Measurements from ENCODE around the gene KDM4C. TPM values are rescaled to one million over a fixed set of nuclear protein-coding genes. Genes with fewer than 3 reads are reported as not detected.
A peak's percentile ranks its signal among the peaks of the same experiment; 100 is the strongest.
"Not testable (repeated sequence)": the region's sequence is repeated elsewhere in the genome, so short reads cannot be mapped to it uniquely, and the experiment has no call there.

Gene KDM4C
- polyA plus RNA-seq, 3 donors: 16.4 to 17.5 (median 16.7) TPM

GRCh38 chr9:7009065-7009464, 251.3 kb downstream of the KDM4C start:
- DNase-seq (ENCODE audit: low read depth in 3 of 3, low spot score in 2 of 3): no peak

GRCh38 chr9:7011395-7012067, 253.8 kb downstream of the KDM4C start:
- no peak for DNase-seq (ENCODE audit: low read depth in 3 of 3, low spot score in 2 of 3)

GRCh38 chr9:7027996-7028395, 270.2 kb downstream of the KDM4C start:
- DNase-seq (ENCODE audit: low read depth in 3 of 3, low spot score in 2 of 3): no peak

GRCh38 chr9:7028591-7028990, 270.8 kb downstream of the KDM4C start:
- DNase-seq (ENCODE audit: low read depth in 3 of 3, low spot score in 2 of 3): no peak

- DNase-seq (ENCODE audit: low read depth in 3 of 3, low spot score in 2 of 3): not testable (repeated sequence)
These were observed 273.2 kb downstream of the KDM4C start for GRCh38 chr9:7030943-7031342.

- DNase-seq (ENCODE audit: low read depth in 3 of 3, low spot score in 2 of 3): peak in 1 of 3 donors; percentile 26
These were observed 275.6 kb downstream of the KDM4C start for GRCh38 chr9:7033076-7034045.

- DNase-seq (ENCODE audit: low read depth in 3 of 3, low spot score in 2 of 3): no peak
These were observed 279.4 kb downstream of the KDM4C start for GRCh38 chr9:7037176-7037575.

- no peak for DNase-seq (ENCODE audit: low read depth in 3 of 3, low spot score in 2 of 3)
These were observed 284.4 kb downstream of the KDM4C start for GRCh38 chr9:7042124-7042523.

- DNase-seq (ENCODE audit: low read depth in 3 of 3, low spot score in 2 of 3): no peak
These were observed 287.6 kb downstream of the KDM4C start for GRCh38 chr9:7045361-7045760.

- DNase-seq (ENCODE audit: low read depth in 3 of 3, low spot score in 2 of 3): no peak
These were observed 293.9 kb downstream of the KDM4C start for GRCh38 chr9:7051711-7052110.

- no peak for DNase-seq (ENCODE audit: low read depth in 3 of 3, low spot score in 2 of 3)
These were observed 296.1 kb downstream of the KDM4C start for GRCh38 chr9:7053903-7054302.

GRCh38 chr9:7055171-7055903, 297.6 kb downstream of the KDM4C start:
- no peak for DNase-seq (ENCODE audit: low read depth in 3 of 3, low spot score in 2 of 3)

GRCh38 chr9:7056254-7056653, 298.5 kb downstream of the KDM4C start:
- no peak for DNase-seq (ENCODE audit: low read depth in 3 of 3, low spot score in 2 of 3)

- no peak for DNase-seq (ENCODE audit: low read depth in 3 of 3, low spot score in 2 of 3)
These were observed 300.7 kb downstream of the KDM4C start for GRCh38 chr9:7058473-7058872.

GRCh38 chr9:7067169-7067568, 309.4 kb downstream of the KDM4C start:
- no peak for DNase-seq (ENCODE audit: low read depth in 3 of 3, low spot score in 2 of 3)

- DNase-seq (ENCODE audit: low read depth in 3 of 3, low spot score in 2 of 3): no peak
These were observed 314.1 kb downstream of the KDM4C start for GRCh38 chr9:7071916-7072315.

GRCh38 chr9:7073706-7074105, 315.9 kb downstream of the KDM4C start:
- DNase-seq (ENCODE audit: low read depth in 3 of 3, low spot score in 2 of 3): no peak

GRCh38 chr9:7075154-7075553, 317.4 kb downstream of the KDM4C start:
- no peak for DNase-seq (ENCODE audit: low read depth in 3 of 3, low spot score in 2 of 3)

- DNase-seq (ENCODE audit: low read depth in 3 of 3, low spot score in 2 of 3): no peak
These were observed 321.3 kb downstream of the KDM4C start for GRCh38 chr9:7079051-7079450.

GRCh38 chr9:7081065-7081600, 323.4 kb downstream of the KDM4C start:
- DNase-seq (ENCODE audit: low read depth in 3 of 3, low spot score in 2 of 3): no peak

GRCh38 chr9:7083192-7083591, 325.4 kb downstream of the KDM4C start:
- DNase-seq (ENCODE audit: low read depth in 3 of 3, low spot score in 2 of 3): no peak

Measured in right renal cortex interstitium (tissue), 3 donors.